ENCODE results near the gene CLDN1.

The CLDN1 gene

DNA sequence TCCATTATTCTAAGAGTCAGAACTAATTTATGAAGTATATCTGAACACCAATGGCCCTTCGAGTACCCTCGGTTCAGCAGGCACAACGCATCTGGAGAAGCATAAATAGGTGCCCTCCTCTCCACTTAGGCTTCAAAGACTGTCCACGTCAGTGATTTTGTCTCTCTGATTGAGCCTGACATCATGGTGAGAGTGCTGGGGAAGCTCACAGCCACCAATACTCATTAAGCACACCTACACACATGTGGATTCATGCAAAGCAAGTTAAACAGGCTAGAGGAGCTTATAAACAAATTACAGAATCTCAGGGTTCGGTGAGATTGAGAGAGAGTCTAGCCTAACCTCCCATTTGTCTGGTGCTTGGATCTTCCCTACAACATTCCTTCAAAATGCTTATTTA lies 3.6 kb downstream of the CLDN1 start:
- Histone ChIP-seq H3K4me2 (ENCODE audit: insufficient read depth, low read length) (no peak overlapping the region), H3K36me3 (ENCODE audit: insufficient read depth, low read length) (no peaks in the 10 kb centered on the region)

GRCh38 chr3:190314741-190315140 lies 7.5 kb downstream of the CLDN1 start:
- TF ChIP-seq, protein P1, sequence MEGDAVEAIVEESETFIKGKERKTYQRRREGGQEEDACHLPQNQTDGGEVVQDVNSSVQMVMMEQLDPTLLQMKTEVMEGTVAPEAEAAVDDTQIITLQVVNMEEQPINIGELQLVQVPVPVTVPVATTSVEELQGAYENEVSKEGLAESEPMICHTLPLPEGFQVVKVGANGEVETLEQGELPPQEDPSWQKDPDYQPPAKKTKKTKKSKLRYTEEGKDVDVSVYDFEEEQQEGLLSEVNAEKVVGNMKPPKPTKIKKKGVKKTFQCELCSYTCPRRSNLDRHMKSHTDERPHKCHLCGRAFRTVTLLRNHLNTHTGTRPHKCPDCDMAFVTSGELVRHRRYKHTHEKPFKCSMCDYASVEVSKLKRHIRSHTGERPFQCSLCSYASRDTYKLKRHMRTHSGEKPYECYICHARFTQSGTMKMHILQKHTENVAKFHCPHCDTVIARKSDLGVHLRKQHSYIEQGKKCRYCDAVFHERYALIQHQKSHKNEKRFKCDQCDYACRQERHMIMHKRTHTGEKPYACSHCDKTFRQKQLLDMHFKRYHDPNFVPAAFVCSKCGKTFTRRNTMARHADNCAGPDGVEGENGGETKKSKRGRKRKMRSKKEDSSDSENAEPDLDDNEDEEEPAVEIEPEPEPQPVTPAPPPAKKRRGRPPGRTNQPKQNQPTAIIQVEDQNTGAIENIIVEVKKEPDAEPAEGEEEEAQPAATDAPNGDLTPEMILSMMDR (IDR thresholded peaks at IDR 0.05; ENCODE audit: borderline replicate concordance, extremely low read depth, low read length, poor library complexity, severe bottlenecking), result no peak
- no peak for TF ChIP-seq EZH2 (IDR thresholded peaks at IDR 0.05; ENCODE audit: borderline replicate concordance, low read depth, low read length, severe bottlenecking)
- H3K27me3 ChIP-seq (ENCODE audit: insufficient read depth, low read length, poor library complexity), result no peaks in the 10 kb centered on the region
- H3K4me2 ChIP-seq (ENCODE audit: insufficient read depth, low read length), result no peak overlapping the region
- H3K27ac ChIP-seq (ENCODE audit: low read length), result no peak overlapping the region
- ATAC-seq (ENCODE audit: insufficient read depth, low read depth) (no peak), DNase-seq (no peak)
- H3K9me3 ChIP-seq (ENCODE audit: insufficient read depth, low read length, severe bottlenecking), result no peaks in the 10 kb centered on the region
- H3K79me2 ChIP-seq (ENCODE audit: insufficient read depth, low read length), result no peaks in the 10 kb centered on the region
- no peaks in the 10 kb centered on the region for H3K4me1 ChIP-seq (ENCODE audit: insufficient read depth, low read length)
- no peaks in the 10 kb centered on the region for H4K20me1 ChIP-seq (ENCODE audit: insufficient read depth, low read length)
- no peak overlapping the region for H3K9ac ChIP-seq (ENCODE audit: low read depth, low read length)
- no peaks in the 10 kb centered on the region for H3K36me3 ChIP-seq (ENCODE audit: insufficient read depth, low read length)
- no peak overlapping the region for H2AFZ ChIP-seq (ENCODE audit: low read depth, low read length)
- no peak overlapping the region for H3K4me3 ChIP-seq (ENCODE audit: low read depth in 1 of 2, low read length in 2 of 2)

More for the DNA sequence above, 3.6 kb downstream of the CLDN1 start:
- Histone ChIP-seq H4K20me1 (ENCODE audit: insufficient read depth, low read length) (no peaks in the 10 kb centered on the region), H3K4me1 (ENCODE audit: insufficient read depth, low read length) (no peaks in the 10 kb centered on the region), H3K79me2 (ENCODE audit: insufficient read depth, low read length) (no peaks in the 10 kb centered on the region), H3K4me3 (ENCODE audit: low read depth in 1 of 2, low read length in 2 of 2) (no peak overlapping the region), H2AFZ (ENCODE audit: low read depth, low read length) (no peak overlapping the region), H3K27ac (ENCODE audit: low read length) (no peak overlapping the region), H3K9ac (ENCODE audit: low read depth, low read length) (no peak overlapping the region), H3K9me3 (ENCODE audit: insufficient read depth, low read length, severe bottlenecking) (no peaks in the 10 kb centered on the region), H3K27me3 (ENCODE audit: insufficient read depth, low read length, poor library complexity) (no peaks in the 10 kb centered on the region)
- ATAC-seq (ENCODE audit: insufficient read depth, low read depth) (no peak), DNase-seq (no peak)
- no peak for TF ChIP-seq EZH2 (IDR thresholded peaks at IDR 0.05; ENCODE audit: borderline replicate concordance, low read depth, low read length, severe bottlenecking)
- TF ChIP-seq, protein P1 (IDR thresholded peaks at IDR 0.05; ENCODE audit: borderline replicate concordance, extremely low read depth, low read length, poor library complexity, severe bottlenecking), result no peak

GRCh38 chr3:190309414-190309813 lies 12.8 kb downstream of the CLDN1 start:
- ATAC-seq (ENCODE audit: insufficient read depth, low read depth), result no peak
- no peak for TF ChIP-seq EZH2 (IDR thresholded peaks at IDR 0.05; ENCODE audit: borderline replicate concordance, low read depth, low read length, severe bottlenecking)
- TF ChIP-seq, protein P1 (IDR thresholded peaks at IDR 0.05; ENCODE audit: borderline replicate concordance, extremely low read depth, low read length, poor library complexity, severe bottlenecking), result no peak
- no peaks in the 10 kb centered on the region for H3K36me3 ChIP-seq (ENCODE audit: insufficient read depth, low read length)

GRCh38 chr3:190308154-190308553 lies 14.1 kb downstream of the CLDN1 start:
- H3K4me1 ChIP-seq (ENCODE audit: insufficient read depth, low read length), result no peaks in the 10 kb centered on the region
- no peak overlapping the region for H3K27ac ChIP-seq (ENCODE audit: low read length)
- no peaks in the 10 kb centered on the region for H3K27me3 ChIP-seq (ENCODE audit: insufficient read depth, low read length, poor library complexity)
- no peaks in the 10 kb centered on the region for H3K79me2 ChIP-seq (ENCODE audit: insufficient read depth, low read length)
- H3K4me2 ChIP-seq (ENCODE audit: insufficient read depth, low read length), result no peak overlapping the region
- H3K9ac ChIP-seq (ENCODE audit: low read depth, low read length), result no peak overlapping the region
- H2AFZ ChIP-seq (ENCODE audit: low read depth, low read length), result no peak overlapping the region
- no peaks in the 10 kb centered on the region for H4K20me1 ChIP-seq (ENCODE audit: insufficient read depth, low read length)
- H3K4me3 ChIP-seq (ENCODE audit: low read depth in 1 of 2, low read length in 2 of 2), result no peak overlapping the region
- TF ChIP-seq, protein P1 (IDR thresholded peaks at IDR 0.05; ENCODE audit: borderline replicate concordance, extremely low read depth, low read length, poor library complexity, severe bottlenecking), result no peak
- TF ChIP-seq EZH2 (IDR thresholded peaks at IDR 0.05; ENCODE audit: borderline replicate concordance, low read depth, low read length, severe bottlenecking), result no peak
- no peak for DNase-seq
- H3K36me3 ChIP-seq (ENCODE audit: insufficient read depth, low read length), result no peaks in the 10 kb centered on the region
- no peaks in the 10 kb centered on the region for H3K9me3 ChIP-seq (ENCODE audit: insufficient read depth, low read length, severe bottlenecking)
- ATAC-seq (ENCODE audit: insufficient read depth, low read depth), result no peak

More at GRCh38 chr3:190309414-190309813, 12.8 kb downstream of the CLDN1 start:
- H3K4me2 ChIP-seq (ENCODE audit: insufficient read depth, low read length), result no peak overlapping the region
- H3K9ac ChIP-seq (ENCODE audit: low read depth, low read length), result no peak overlapping the region
- no peaks in the 10 kb centered on the region for H3K9me3 ChIP-seq (ENCODE audit: insufficient read depth, low read length, severe bottlenecking)
- DNase-seq, result no peak
- no peaks in the 10 kb centered on the region for H3K79me2 ChIP-seq (ENCODE audit: insufficient read depth, low read length)
- no peak overlapping the region for H3K4me3 ChIP-seq (ENCODE audit: low read depth in 1 of 2, low read length in 2 of 2)
- H3K27me3 ChIP-seq (ENCODE audit: insufficient read depth, low read length, poor library complexity), result no peaks in the 10 kb centered on the region
- H3K4me1 ChIP-seq (ENCODE audit: insufficient read depth, low read length), result no peaks in the 10 kb centered on the region
- H4K20me1 ChIP-seq (ENCODE audit: insufficient read depth, low read length), result no peaks in the 10 kb centered on the region
- no peak overlapping the region for H2AFZ ChIP-seq (ENCODE audit: low read depth, low read length)
- no peak overlapping the region for H3K27ac ChIP-seq (ENCODE audit: low read length)
